GM19099 (cell line): Measurements from ENCODE around the gene HCN2.

Source experiments
- POLR2A ChIP-seq: IDR thresholded peaks from 3 replicates; pipeline ENCODE4 v1.6.1; 2011; ENCODE audit warnings: low read depth; ENCODE audit not compliant: insufficient read length; ENCODE audit errors: extremely low read depth

Gene HCN2

GRCh38 chr19:618247-618619 is 28.6 kb downstream of the HCN2 start:
- TF ChIP-seq POLR2A, result no peak

DNA sequence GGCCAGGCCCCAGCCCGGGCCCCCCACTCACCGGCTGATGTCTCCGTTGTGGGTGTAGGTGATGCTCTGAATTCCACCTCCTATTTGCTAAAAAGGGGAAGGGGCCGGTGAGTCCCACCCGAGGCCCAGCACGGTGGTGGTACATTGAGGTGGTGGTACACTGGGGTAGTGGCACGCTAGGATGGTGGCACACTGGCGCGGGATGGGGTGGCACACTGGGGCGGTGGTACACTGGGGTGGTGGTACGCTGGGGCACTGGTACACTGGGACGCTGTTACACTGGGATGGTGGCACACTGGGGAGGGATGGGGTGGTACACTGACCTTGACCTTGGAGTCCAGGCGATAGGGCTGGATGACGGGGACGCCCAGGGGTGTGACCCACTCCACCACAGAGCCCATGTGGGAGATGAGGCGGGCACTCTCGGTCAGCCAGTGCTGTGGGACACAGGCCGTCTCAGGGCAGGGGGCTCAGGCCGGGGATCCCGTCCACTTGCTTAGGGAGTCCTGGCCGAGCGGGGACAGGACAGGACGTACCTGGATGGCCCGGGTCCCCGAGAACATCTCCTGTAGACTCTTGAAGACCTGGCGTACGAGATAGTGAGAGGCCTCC is 29.1 kb downstream of the HCN2 start:
- TF ChIP-seq POLR2A, result no peak

GRCh38 chr19:619286-620002 is 29.8 kb downstream of the HCN2 start:
- no peak for TF ChIP-seq POLR2A

DNA sequence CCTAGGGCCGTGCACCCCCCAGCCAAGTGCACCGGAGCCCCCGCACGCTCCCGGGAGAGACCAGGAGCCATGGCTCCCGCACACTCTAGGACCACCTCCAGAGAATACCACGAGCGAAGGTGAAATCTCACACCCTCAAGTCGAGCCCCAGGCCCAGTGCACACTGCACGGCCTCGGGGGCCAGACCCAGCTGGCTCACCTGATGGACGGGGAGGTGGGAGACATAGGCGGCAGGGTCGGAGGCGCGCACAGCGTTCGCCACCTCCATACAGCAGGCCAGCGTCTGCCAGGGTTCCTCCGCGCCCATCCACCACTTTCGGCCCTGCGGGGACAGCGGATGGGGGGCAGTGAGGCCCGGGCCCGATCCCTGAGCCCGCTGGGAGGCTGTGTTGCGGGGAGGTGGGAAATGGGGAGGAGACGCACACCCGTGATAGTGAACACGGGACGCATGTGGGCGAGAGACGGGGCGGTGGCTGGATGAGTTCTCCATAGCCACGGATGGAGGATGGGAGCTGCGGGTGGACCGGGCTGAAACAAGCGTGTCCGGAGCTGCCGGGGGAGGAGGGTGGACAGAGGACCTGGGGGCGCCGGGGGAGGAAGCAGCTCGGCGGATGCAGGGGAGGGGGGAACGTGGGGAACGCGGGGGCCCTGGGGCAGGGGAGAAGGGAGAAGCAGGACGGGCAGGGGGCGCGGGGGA is 30.6 kb downstream of the HCN2 start:
- no peak for TF ChIP-seq POLR2A

- no peak for TF ChIP-seq POLR2A
Observed at GRCh38 chr19:621819-622218, 32.1 kb downstream of the HCN2 start.

DNA sequence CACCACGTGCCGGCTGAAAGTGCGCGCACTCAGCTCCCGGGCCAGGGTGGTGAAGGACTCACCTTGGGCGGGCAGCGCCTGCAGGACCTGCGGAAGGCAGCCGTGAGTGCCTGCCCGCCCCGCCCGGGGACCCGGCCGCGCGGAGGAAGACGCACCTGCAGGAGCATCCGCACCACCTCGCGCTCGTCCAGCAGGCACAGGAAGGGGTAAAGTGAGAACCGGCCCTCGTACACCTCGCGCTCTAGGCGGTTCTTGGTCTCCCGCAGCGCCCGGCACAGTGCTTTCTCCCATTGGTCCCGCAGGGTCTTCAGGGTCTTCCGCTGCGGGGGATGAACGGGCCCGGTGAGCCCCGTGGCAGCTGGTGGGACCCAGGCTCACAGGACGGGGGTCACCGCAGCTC is 33.0 kb downstream of the HCN2 start:
- no peak for TF ChIP-seq POLR2A

DNA sequence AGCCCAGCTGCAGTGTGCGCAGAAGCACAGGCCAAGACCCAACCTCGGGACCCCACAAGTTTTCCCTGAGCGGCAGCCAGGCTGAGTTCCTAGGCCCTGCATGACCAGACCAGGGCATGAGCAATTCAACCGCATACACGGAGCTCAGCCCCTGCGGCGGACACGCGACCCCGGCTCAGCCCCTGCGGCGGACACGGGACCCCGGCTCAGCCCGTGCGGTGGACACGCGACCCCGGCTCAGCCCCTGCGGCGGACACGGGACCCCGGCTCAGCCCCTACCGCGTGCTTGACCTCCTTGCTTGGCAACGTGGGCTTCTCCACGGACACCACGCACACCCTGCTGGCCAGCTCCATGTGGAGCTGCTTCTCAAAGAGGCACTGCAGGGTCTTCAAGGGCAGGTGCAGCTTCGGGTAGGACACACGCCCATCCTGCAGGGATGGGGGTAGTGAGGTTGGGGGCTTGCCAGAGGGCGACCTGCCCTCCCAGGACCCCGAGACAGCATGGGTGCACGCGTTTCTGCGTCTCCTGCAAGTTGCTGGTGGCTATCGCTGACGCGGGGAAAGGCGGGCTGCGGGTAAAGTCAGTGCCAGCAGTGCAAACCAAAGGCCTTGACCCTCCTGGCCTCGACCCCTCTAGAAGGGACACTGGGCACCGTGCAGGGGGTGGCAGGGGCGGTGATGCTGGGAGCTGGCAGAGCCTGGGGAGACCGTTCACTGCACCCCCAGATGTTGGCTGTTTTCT is 33.7 kb downstream of the HCN2 start:
- TF ChIP-seq POLR2A, result no peak

DNA sequence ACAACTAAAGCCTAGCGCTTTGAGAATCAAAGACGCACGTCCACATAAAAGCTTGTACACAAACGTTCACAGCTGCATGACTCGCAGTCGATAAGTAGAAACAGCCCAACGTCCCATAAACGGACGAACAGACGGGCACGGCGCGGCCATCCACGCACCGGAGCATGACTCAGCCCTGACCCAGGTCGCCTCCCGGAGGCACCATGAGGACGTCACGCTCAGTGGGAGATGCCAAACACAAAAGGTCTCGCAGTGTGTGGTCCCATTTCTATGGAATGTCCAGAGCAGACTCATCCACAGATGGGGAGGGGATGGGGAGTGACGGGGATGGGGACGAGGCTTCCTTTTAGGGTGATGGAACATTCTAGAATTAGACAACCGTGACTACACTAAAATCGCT is 34.3 kb downstream of the HCN2 start:
- TF ChIP-seq POLR2A, result no peak

DNA sequence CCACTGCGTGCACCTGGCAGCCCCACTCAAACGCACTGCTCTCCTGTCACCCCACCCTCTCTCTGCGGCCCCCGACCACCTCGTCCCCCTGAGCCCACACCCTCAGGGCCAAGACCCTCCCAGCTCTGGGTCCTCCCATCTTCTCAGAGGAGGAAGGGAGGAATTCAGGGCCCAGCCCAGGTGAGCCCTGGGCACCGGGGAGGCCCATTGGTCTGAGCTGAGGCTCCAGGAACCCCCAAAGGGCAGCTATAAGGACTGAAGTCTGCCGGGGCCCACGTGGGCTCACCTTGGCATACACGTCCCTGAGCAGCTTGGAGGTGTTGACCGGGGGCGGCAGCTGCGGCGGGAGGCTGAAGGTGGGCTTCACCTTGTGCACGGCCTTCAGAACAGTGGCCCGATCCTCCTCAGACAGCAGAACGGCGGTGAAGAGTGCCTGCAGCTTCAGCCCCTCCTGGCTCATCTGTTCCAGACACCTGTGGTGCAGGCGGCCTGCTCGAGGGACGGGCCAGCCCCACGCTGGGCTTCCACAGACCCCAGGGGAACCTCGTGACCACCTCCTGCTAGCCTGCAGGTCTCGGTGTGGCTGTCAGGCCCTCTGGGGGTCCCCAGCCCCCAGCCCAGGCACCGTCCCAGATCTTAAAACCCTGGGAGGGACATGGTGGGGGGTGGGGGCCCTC is 34.9 kb downstream of the HCN2 start:
- no peak for TF ChIP-seq POLR2A

DNA sequence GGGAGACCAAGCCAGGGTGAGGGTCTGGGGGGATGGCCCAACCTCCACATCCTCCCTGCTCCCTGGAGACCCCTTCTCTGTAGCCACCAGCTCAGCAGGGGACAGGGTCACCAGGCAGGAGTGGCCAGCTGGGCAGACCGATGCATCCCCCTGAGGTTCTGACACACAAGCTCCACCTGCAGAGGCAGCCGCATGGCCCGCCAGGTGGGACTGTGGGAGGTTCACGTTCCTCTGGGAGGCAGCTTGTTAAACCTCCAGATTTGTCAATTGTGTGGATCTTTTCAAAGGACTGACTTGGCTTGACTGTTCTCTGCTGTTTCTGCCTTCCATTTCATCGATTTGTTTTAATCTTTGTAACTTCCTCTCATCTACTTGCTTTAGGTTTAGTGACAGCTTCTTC is 35.6 kb downstream of the HCN2 start:
- TF ChIP-seq POLR2A, result no peak

- TF ChIP-seq POLR2A, result no peak
Observed at GRCh38 chr19:628168-628567, 38.5 kb downstream of the HCN2 start.

GRCh38 chr19:629961-630714 is 40.5 kb downstream of the HCN2 start:
- TF ChIP-seq POLR2A, result no peak

- TF ChIP-seq POLR2A, result no peak
Observed at GRCh38 chr19:632579-633067, 42.9 kb downstream of the HCN2 start.
